SJSA1 (cell line): ENCODE data around the gene CRYBG1. TPM values are rescaled to one million over a fixed set of nuclear protein-coding genes. Genes with fewer than 3 reads are reported as not detected.
A peak's percentile ranks its signal among the peaks of the same experiment; 100 is the strongest.

Experiments
- DNase-seq, 2 experiments: peaks; one replicate each; pipeline ENCODE4 v3.0.0-alpha.2; 2015 to 2020; ENCODE audit warnings: low spot score in 2 of 2, low read depth in 1 of 2
- H3K27ac ChIP-seq: fragments of 250-450 bp; sonication (Bioruptor Pico); 2 replicates; pipeline ENCODE4 v1.5.1; 2020; ENCODE audit warnings: mild to moderate bottlenecking, moderate library complexity
- H3K27me3 ChIP-seq: fragments of 250-450 bp; sonication (Bioruptor Pico); replicated peaks from 2 replicates; pipeline ENCODE4 v1.5.1; 2020; ENCODE audit warnings: mild to moderate bottlenecking, moderate library complexity
- H3K36me3 ChIP-seq: fragments of 250-450 bp; sonication (Bioruptor Pico); 2 replicates; pipeline ENCODE4 v1.5.1; 2020; ENCODE audit warnings: mild to moderate bottlenecking
- H3K4me1 ChIP-seq: fragments of 250-450 bp; sonication (Bioruptor Pico); replicated peaks from 2 replicates; pipeline ENCODE4 v1.6.1; 2021; ENCODE audit warnings: mild to moderate bottlenecking
- H3K4me3 ChIP-seq: fragments of 250-450 bp; sonication (Bioruptor Pico); 2 replicates; pipeline ENCODE4 v1.5.1; 2020; ENCODE audit warnings: mild to moderate bottlenecking
- H3K9me3 ChIP-seq: fragments of 250-450 bp; sonication (Bioruptor Pico); replicated peaks from 2 replicates; pipeline ENCODE4 v1.5.1; 2020; ENCODE audit warnings: mild to moderate bottlenecking
- total RNA-seq: library from RNA; depleted of rRNA; stranded (reverse); fragments of >200 nt; shearing (Covaris generic); gene quantifications from 2 replicates; pipeline ENCODE4 v1.2.3, GENCODE V29; 2014

The CRYBG1 gene
- total RNA-seq, 1 experiment from 2014 or later, result 10.1 TPM

DNA sequence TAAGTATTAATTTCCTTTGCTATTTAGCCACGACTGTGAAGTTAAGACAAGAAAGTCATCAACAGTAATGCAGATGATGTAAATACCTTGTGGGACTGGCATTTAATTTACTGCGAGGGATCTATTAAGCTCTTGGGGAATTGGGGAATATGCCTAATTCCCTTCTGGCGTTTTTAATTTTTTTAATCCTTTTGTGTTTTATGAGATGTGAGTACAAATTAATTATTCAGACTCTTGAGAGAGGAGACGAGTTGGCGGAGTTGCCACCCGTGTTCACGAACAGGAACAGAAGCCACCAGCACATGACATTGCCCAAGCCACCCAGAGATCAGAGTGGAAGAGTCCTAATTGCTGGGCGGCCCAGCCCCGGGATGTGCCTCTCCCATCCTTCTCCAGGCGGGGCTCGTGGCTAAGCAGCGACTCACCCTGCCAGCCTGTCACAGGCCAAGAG lies 533 bp upstream of the CRYBG1 start:
- H3K36me3 ChIP-seq, result no peaks in the 10 kb centered on the region
- DNase-seq, result no peak
- H3K4me1 ChIP-seq, result peaks cover 12% of the 10 kb centered on the region
- H3K4me3 ChIP-seq, result peak overlapping the region; percentile 36
- H3K27me3 ChIP-seq, result peaks cover 3% of the 10 kb centered on the region; the same call in 1 of the 2 replicates
- 0 out of 2 replicates have a peak, but pooled peaks cover 2% of the 10 kb centered on the region for H3K9me3 ChIP-seq
- H3K27ac ChIP-seq, result no peak overlapping the region

- Histone ChIP-seq H3K27ac (no peak overlapping the region), H3K27me3 (peaks cover 5% of the 10 kb centered on the region; the same call in 1 of the 2 replicates), H3K4me1 (peaks cover 12% of the 10 kb centered on the region), H3K9me3 (0 out of 2 replicates have a peak, but pooled peaks cover 2% of the 10 kb centered on the region), H3K4me3 (peak overlapping the region; percentile 36; the same call in 1 of the 2 replicates), H3K36me3 (no peaks in the 10 kb centered on the region)
- no peak for DNase-seq
Measured at GRCh38 chr6:106360989-106361430, 493 bp downstream of the CRYBG1 start.

GRCh38 chr6:106363401-106364138 lies 3.1 kb downstream of the CRYBG1 start:
- Histone ChIP-seq H3K4me3 (no peak overlapping the region), H3K36me3 (no peaks in the 10 kb centered on the region), H3K27me3 (peaks cover 5% of the 10 kb centered on the region; the same call in 1 of the 2 replicates), H3K4me1 (peaks cover 12% of the 10 kb centered on the region), H3K9me3 (0 out of 2 replicates have a peak, but pooled peaks cover 2% of the 10 kb centered on the region), H3K27ac (no peak overlapping the region)
- peak in 1 of 2 experiments; percentile 30 for DNase-seq

GRCh38 chr6:106369739-106370138 lies 9.2 kb downstream of the CRYBG1 start:
- Histone ChIP-seq H3K27me3 (0 out of 2 replicates have a peak, but pooled peaks cover 2% of the 10 kb centered on the region), H3K9me3 (no peaks in the 10 kb centered on the region; the same call in 1 of the 2 replicates), H3K4me3 (no peak overlapping the region), H3K4me1 (no peaks in the 10 kb centered on the region), H3K27ac (no peak overlapping the region), H3K36me3 (no peaks in the 10 kb centered on the region)
- no peak for DNase-seq

DNA sequence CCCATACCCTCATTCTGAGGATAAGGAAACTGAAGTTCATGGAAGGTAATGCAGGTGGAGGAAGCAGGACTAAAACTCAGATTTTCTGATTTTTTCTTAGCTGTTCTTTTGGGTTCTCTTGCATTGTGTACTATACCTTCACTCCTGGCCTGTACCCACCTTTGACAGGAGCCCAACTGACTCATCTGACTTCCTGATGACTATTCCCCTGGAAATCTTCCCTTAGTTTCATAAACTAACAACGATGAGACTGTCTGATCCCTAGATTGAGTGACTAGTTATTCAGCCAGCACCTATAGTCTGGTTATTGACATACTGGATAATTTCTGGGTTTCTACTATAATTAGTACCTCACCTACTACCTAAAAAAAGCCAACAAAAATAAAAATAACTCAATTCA lies 10.1 kb downstream of the CRYBG1 start:
- no peaks in the 10 kb centered on the region; the same call in 1 of the 2 replicates for H3K9me3 ChIP-seq
- H3K4me3 ChIP-seq, result no peak overlapping the region
- DNase-seq, result no peak
- H3K27ac ChIP-seq, result no peak overlapping the region
- 0 out of 2 replicates have a peak, but pooled peaks cover 1% of the 10 kb centered on the region for H3K27me3 ChIP-seq
- no peaks in the 10 kb centered on the region for H3K4me1 ChIP-seq
- no peaks in the 10 kb centered on the region for H3K36me3 ChIP-seq

DNA sequence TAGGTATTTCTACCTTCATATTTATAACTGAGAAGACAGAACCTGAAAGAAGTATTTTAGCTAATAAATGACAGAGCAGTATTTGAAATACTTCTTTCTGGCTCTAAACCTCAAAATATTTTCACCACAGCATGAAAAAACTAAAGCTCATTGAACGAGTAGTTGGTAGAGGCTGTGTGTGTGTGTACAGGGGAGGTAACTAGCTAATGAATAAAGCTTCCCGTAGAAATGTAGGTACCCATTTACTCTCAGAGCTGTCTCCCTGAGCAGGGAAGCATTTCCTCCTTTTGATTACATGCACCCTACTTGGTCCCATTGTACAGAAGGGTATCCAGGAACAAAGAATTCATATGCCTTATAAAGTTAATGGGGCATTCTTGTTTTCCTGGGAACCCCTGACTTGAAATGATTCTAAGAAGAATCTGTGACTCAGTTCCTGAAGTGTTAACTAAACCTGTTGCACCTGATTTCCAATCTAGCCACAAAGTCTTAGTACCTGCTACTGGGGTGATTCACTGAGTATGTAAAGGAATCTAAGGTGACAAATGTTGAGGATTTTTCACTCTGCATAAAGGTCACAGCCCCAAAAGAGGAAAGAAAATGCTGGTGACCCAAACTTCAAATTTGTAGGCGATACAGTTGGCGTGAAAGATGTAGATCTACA lies 12.5 kb downstream of the CRYBG1 start:
- H3K36me3 ChIP-seq, result no peaks in the 10 kb centered on the region

DNA sequence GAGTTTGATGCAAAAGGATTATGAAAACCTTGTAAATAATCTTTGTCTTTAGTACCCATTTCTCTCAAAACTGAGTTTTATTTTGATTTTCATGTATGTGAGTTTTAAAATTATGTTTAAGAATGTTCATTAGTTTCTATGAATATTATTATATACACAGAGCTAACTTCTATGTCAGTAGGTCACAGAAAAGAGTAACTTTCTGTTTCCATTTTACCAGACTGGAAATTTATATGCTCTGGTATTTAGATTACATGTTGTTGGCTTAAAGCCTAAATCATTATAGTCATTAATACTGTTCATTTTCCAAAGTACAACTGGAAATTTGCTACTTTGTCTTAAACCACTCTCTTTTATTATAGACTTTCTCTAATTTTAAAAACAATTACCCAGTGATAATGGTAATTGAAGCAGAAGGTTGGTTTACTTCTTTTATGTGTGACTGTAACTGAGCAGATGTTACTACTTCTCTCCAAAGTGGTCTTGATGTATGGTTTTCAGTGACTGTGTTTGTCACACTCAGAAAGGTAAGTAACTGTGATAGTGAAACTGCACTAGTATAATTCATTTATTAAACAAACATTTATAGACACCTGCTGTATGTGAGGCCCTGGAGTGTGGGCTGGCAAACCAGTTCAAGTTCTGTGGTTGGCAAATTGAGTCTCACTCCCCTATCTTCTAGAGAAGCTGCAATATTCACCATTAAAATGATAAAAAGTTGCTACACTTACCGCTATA lies 13.2 kb downstream of the CRYBG1 start:
- H3K36me3 ChIP-seq, result no peaks in the 10 kb centered on the region
- peaks cover 4% of the 10 kb centered on the region for H3K4me1 ChIP-seq
- no peaks in the 10 kb centered on the region for H3K27me3 ChIP-seq
- no peaks in the 10 kb centered on the region; the same call in 1 of the 2 replicates for H3K9me3 ChIP-seq
- H3K27ac ChIP-seq, result no peak overlapping the region
- no peak for DNase-seq
- no peak overlapping the region for H3K4me3 ChIP-seq

More for the DNA sequence above, 12.5 kb downstream of the CRYBG1 start:
- no peak overlapping the region for H3K4me3 ChIP-seq
- no peak overlapping the region for H3K27ac ChIP-seq
- peaks cover 4% of the 10 kb centered on the region for H3K4me1 ChIP-seq
- no peak for DNase-seq
- H3K27me3 ChIP-seq, result no peaks in the 10 kb centered on the region
- no peaks in the 10 kb centered on the region; the same call in 1 of the 2 replicates for H3K9me3 ChIP-seq

DNA sequence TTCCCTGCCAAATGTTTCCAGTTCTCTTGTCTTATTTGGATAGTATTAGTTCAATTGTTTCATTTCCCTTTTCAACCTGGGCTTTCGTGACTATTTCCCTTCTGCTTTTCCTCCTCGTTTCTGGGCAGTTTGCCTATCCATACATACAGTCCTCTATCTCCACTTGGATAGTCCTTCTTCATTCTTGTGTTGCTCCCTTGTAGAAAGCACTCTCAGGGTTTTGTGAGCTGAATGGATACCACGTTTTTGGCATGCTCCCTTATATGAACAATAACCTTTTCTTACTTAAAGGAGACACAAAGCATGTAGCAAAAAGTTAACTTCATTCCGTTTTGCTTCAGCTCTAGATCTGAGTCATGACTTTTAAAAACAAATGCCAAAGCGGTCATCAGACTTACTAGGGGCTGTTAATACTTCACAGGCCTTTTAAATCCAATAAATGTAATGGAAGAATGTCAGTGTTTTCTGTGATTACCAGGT lies 16.6 kb downstream of the CRYBG1 start:
- Histone ChIP-seq H3K27me3 (no peaks in the 10 kb centered on the region), H3K4me1 (peaks cover 8% of the 10 kb centered on the region), H3K36me3 (no peaks in the 10 kb centered on the region), H3K9me3 (no peaks in the 10 kb centered on the region), H3K4me3 (no peak overlapping the region), H3K27ac (no peak overlapping the region)
- peak in 1 of 2 experiments; percentile 21 for DNase-seq

DNA sequence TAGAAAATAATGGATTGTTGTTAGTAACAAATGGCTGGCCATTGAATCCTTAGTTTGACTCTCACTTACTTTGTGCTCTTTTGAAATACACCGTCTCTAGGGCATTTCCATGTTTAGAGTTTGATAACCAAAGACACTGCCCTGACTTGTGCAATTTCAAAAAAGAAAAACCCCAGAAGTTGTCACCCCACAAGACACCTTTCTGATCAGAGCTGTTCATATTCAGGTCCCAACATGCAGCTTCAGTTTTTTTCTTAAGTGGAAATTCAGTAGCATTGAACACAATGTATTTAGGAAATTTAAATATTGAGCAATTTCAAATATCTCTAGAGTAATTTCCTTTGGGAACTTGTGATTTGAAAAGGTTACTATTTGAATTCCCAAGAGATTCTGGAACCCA lies 19.4 kb downstream of the CRYBG1 start:
- Histone ChIP-seq H3K27ac (no peak overlapping the region), H3K27me3 (peaks cover 2% of the 10 kb centered on the region; the same call in 1 of the 2 replicates)

GRCh38 chr6:106380407-106380806 lies 19.9 kb downstream of the CRYBG1 start:
- DNase-seq, result no peak
- Histone ChIP-seq H3K4me1 (peaks cover 8% of the 10 kb centered on the region), H3K27me3 (peaks cover 4% of the 10 kb centered on the region; the same call in 1 of the 2 replicates), H3K36me3 (no peaks in the 10 kb centered on the region), H3K9me3 (no peaks in the 10 kb centered on the region), H3K4me3 (no peak overlapping the region), H3K27ac (no peak overlapping the region)

More for the DNA sequence above, 19.4 kb downstream of the CRYBG1 start:
- Histone ChIP-seq H3K36me3 (no peaks in the 10 kb centered on the region), H3K4me1 (peaks cover 8% of the 10 kb centered on the region), H3K9me3 (no peaks in the 10 kb centered on the region), H3K4me3 (no peak overlapping the region)
- DNase-seq, result no peak

GRCh38 chr6:106381223-106381622 lies 20.7 kb downstream of the CRYBG1 start:
- no peaks in the 10 kb centered on the region for H3K9me3 ChIP-seq
- H3K4me3 ChIP-seq, result no peak overlapping the region
- DNase-seq, result no peak
- no peaks in the 10 kb centered on the region for H3K36me3 ChIP-seq
- H3K27ac ChIP-seq, result no peak overlapping the region
- H3K4me1 ChIP-seq, result peaks cover 8% of the 10 kb centered on the region
- H3K27me3 ChIP-seq, result peaks cover 4% of the 10 kb centered on the region; the same call in 1 of the 2 replicates

GRCh38 chr6:106381881-106382280 lies 21.4 kb downstream of the CRYBG1 start:
- H3K4me3 ChIP-seq, result no peak overlapping the region
- H3K9me3 ChIP-seq, result no peaks in the 10 kb centered on the region
- H3K27me3 ChIP-seq, result peaks cover 4% of the 10 kb centered on the region; the same call in 1 of the 2 replicates
- no peak for DNase-seq
- H3K4me1 ChIP-seq, result peaks cover 8% of the 10 kb centered on the region
- no peak overlapping the region for H3K27ac ChIP-seq
- no peaks in the 10 kb centered on the region for H3K36me3 ChIP-seq

- H3K27me3 ChIP-seq, result peaks cover 4% of the 10 kb centered on the region
- H3K4me3 ChIP-seq, result no peak overlapping the region
- no peak overlapping the region for H3K27ac ChIP-seq
- no peaks in the 10 kb centered on the region for H3K9me3 ChIP-seq
- DNase-seq, result no peak
- H3K4me1 ChIP-seq, result 0 out of 2 replicates have a peak, but pooled peaks cover 4% of the 10 kb centered on the region
- H3K36me3 ChIP-seq, result no peaks in the 10 kb centered on the region
Measured at GRCh38 chr6:106383573-106383972, 23.1 kb downstream of the CRYBG1 start.
